ENCODE results near the gene PPP2R2C.

Gene PPP2R2C

DNA sequence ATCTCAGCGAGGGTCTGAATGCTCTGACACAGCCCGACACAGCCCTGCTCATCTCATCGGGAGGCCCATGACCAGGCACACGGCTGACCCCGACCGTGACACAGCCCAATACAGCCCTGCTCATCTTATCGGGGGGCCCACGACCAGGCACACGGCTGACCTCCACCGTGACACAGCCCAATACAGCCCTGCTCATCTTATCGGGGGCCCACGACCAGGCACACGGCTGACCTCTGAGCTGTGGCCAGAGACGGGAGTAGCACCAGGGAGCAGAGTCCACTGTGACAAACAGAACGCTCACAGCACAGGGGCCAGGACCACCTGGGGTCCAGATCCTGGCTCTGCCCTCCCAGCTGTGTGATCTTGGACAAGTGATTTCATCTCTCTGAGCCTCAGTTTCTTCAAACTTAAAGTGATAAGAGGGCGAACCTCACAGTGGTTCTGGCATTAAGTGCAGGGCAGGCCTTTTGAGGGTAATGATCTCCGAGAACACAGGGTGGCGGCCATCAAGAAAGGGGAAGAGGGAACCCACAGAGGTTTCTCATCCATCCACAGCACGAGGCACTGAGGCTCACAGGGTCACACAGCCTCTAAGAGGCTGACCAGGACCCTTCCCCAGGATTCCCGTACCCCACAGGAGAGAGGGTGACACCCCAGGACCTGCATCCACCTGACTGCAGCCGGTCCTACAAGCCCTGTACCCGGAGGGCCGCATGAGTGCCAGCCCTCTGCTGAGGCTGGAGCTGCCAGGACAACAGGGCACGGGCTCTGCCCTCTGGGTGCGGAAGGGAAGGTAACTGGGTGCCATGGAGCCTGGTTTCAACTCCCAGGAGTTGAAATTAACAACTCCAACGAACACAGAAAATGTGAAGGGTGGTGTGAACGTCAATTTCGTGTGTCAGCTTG, 142.7 kb downstream of the PPP2R2C start:
- TF ChIP-seq, protein P1, sequence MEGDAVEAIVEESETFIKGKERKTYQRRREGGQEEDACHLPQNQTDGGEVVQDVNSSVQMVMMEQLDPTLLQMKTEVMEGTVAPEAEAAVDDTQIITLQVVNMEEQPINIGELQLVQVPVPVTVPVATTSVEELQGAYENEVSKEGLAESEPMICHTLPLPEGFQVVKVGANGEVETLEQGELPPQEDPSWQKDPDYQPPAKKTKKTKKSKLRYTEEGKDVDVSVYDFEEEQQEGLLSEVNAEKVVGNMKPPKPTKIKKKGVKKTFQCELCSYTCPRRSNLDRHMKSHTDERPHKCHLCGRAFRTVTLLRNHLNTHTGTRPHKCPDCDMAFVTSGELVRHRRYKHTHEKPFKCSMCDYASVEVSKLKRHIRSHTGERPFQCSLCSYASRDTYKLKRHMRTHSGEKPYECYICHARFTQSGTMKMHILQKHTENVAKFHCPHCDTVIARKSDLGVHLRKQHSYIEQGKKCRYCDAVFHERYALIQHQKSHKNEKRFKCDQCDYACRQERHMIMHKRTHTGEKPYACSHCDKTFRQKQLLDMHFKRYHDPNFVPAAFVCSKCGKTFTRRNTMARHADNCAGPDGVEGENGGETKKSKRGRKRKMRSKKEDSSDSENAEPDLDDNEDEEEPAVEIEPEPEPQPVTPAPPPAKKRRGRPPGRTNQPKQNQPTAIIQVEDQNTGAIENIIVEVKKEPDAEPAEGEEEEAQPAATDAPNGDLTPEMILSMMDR (IDR thresholded peaks at IDR 0.05; ENCODE audit: borderline replicate concordance, control extremely low read depth, extremely low read depth, insufficient read depth, missing control alignments): no peak
- DNase-seq (ENCODE audit: low spot score): no peak
- in situ Hi-C loops (cut with MboI; ENCODE audit: low sequenced_read_pairs, unreplicated experiment): loop anchor here (5.0 kb wide), 1 partner anchor 77 kb away; no protein-coding TSS in a partner anchor

DNA sequence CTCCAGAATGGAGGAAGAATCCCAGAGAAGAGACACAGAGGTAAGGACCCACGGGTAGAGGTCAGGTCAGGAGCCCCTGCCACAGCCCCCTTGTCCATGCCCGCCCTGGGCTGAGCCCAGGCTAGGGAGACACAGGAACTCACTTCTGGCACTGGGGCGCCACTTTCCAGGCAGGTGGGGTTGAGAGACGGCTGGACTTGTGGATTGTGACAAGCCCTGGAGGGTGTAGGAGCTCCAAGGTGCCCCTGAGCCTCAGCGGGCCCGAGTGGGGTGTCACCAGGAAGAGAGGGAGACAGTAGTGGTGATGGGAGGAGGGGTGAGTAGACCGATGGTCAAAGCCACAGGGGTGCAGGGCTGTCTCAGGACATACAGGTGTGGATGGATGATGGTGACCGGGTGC, 143.9 kb downstream of the PPP2R2C start:
- DNase-seq (ENCODE audit: low spot score): no peak
- in situ Hi-C loops (cut with MboI; ENCODE audit: low sequenced_read_pairs, unreplicated experiment): loop anchor here (5.0 kb wide), 1 partner anchor 76 kb away; no protein-coding TSS in a partner anchor
- TF ChIP-seq, protein P1 (IDR thresholded peaks at IDR 0.05; ENCODE audit: borderline replicate concordance, control extremely low read depth, extremely low read depth, insufficient read depth, missing control alignments): no peak

DNA sequence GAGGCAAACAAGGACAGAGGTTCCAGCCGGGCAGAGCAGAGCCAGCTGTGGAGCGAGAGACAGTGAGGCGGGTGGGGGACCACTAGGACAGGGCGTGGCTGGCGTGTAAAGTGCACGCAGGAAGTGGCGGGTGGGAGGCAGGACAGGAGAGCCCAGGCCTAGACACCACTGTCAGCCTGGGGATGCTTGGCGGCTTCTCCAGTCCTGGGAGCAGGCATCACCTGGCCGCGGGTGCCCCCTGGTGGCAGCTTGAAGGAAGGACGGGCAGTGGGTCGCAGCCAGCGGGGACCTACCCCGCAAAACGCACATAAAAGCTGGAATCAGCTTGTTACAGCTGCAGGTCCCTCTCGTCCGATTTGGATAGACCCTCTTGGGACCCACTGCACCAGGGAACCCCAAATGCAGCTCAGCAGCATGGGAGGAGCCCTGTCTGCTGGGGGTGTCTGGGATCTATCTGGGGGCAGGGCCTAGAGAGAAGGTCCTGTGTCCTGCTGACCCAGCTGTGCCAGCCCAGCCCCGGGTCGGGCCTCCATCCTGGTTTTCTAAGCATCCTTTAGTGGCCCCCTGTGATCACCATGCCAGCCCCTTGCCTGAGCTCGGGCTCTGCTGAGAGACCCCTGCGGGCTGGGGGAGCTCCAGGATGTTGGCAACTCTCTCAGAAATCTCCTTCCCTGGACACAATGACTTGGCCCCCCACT, 145.0 kb downstream of the PPP2R2C start:
- DNase-seq (ENCODE audit: low spot score): peak; percentile 91
- in situ Hi-C loops (cut with MboI; ENCODE audit: low sequenced_read_pairs, unreplicated experiment): loop anchor here (5.0 kb wide), 1 partner anchor 75 kb away; no protein-coding TSS in a partner anchor
- TF ChIP-seq, protein P1 (IDR thresholded peaks at IDR 0.05; ENCODE audit: borderline replicate concordance, control extremely low read depth, extremely low read depth, insufficient read depth, missing control alignments): peak; percentile 95

DNA sequence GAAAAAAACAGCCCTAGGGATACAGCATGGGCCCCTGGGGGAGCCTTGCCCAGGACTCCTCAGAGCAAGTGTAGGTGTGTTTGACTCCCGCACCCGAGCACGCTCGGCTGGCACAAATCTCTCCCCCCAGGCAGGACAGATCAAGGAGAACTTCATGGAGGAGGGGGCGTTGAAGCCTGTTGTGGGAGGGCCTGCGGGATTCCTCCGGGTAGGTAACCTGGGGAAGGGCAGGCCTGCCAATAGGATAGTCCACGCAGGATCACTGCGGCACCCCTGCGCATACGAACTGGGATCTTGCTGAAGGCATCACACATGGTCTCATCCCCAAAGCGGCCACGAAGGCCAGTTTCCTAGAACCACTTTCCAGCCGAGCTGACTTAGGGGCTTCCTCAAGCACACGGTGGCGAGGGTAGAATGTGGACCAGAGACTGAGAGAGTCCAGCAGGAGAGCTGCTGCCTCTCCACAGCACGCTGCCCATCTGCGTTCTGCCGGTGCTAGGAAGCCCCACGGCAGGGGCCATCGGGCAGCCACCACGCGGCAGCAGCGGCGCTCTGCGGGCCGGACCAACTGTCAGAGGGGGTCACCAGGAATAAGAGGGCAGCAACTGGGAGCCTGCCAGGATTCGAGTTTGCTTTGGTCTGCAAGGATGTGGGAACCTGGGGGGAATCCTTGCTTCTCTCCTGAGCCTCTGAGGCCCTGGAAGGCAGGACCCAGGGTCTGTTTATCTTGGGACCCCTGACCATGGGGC, 145.9 kb downstream of the PPP2R2C start:
- no peak for DNase-seq (ENCODE audit: low spot score)
- TF ChIP-seq, protein P1 (IDR thresholded peaks at IDR 0.05; ENCODE audit: borderline replicate concordance, control extremely low read depth, extremely low read depth, insufficient read depth, missing control alignments): no peak
- in situ Hi-C loops (cut with MboI; ENCODE audit: low sequenced_read_pairs, unreplicated experiment): loop anchor here (5.0 kb wide), 1 partner anchor 74 kb away; no protein-coding TSS in a partner anchor

DNA sequence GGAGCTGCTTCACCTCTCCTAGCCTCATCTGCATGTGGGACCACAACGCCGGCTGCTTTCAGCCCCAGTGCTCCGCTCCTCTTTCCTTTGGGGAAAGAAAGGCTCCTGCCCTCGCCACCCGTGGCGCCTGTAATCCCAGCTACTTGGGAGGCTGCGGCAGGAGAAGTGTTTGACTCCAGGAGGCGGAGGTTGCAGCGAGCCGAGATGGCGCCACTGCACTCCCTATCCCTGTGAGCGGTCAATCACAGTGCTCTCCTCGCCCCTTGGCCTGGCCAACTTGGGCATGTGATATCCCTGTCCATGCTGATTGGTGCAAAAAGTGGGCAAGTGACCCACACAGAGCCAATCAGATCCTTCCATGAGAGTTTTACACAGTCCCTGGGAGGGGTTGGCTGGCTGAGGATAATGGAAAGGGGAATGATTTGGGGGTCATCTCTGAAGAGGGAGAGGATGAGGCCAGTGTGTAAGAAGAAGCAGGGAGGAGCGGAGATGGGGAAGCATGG, 146.6 kb downstream of the PPP2R2C start:
- TF ChIP-seq, protein P1 (IDR thresholded peaks at IDR 0.05; ENCODE audit: borderline replicate concordance, control extremely low read depth, extremely low read depth, insufficient read depth, missing control alignments): no peak
- no peak for DNase-seq (ENCODE audit: low spot score)
- in situ Hi-C loops (cut with MboI; ENCODE audit: low sequenced_read_pairs, unreplicated experiment): loop anchor here (5.0 kb wide), 1 partner anchor 74 kb away; no protein-coding TSS in a partner anchor
